ENCODE measurements around the gene THEMIS.

- no peak for TF ChIP-seq POLR2A (IDR thresholded peaks at IDR 0.05)
- TF ChIP-seq CTCF (IDR thresholded peaks at IDR 0.05) = no peak
Observed at GRCh38 chr6:127690588-127690987, 210.3 kb downstream of the THEMIS start.
